KOPT-K1 (cell line): Measurements from ENCODE around the gene SOAT2.
"Not testable (repeated sequence)": the region's sequence is repeated elsewhere in the genome, so short reads cannot be mapped to it uniquely, and the experiment has no call there.

ENCODE experiments used
- H3K27ac ChIP-seq: fragments of 200-600 bp; sonication (generic); 2 replicates; pipeline ENCODE4 v1.5.1; 2016; ENCODE audit warnings: antibody characterized with exemption, mild to moderate bottlenecking, low read depth, low read length; ENCODE audit not compliant: poor library complexity, severe bottlenecking
- H3K36me3 ChIP-seq: fragments of 200-600 bp; sonication (generic); 2 replicates; pipeline ENCODE4 v1.5.1; 2017; ENCODE audit warnings: antibody characterized with exemption, mild to moderate bottlenecking, low read length, moderate library complexity; ENCODE audit not compliant: insufficient read depth
- H3K9me3 ChIP-seq: fragments of 200-600 bp; sonication (generic); 2 replicates; pipeline ENCODE4 v1.5.1; 2017; ENCODE audit warnings: antibody characterized with exemption, low read length, mild to moderate bottlenecking; ENCODE audit not compliant: insufficient read depth, poor library complexity, severe bottlenecking

Gene SOAT2

DNA sequence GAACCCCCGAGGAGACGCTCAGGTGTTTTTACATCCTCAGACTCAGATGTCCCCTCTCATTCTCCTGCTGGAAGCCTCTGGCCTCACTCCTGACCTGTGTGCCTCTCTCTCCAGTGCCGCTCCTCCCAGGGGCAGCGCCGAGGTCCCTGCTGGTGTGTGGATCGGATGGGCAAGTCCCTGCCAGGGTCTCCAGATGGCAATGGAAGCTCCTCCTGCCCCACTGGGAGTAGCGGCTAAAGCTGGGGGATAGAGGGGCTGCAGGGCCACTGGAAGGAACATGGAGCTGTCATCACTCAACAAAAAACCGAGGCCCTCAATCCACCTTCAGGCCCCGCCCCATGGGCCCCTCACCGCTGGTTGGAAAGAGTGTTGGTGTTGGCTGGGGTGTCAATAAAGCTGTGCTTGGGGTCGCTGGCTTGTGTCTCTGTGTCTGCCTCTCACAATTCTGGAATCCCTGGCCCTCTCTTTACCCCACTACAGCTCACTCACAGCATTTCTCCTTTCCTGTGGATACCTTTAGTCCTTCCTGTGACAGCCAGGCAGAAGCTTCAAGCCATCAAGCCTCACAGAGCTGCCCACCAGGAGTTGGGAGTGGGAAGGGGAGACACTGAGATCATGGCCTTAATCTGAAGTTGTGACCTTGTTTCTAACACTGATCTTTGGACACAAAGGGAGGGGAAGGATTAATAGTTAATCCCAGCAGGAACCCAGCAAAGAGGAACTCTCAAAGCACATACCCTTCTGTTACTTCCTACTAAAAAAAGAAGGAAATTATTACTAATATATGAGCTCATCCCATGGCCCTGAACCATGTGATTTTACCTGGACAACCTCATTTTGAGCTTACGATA is 1.1 kb upstream of the SOAT2 start:
- Histone ChIP-seq H3K36me3 (peaks cover 12% of the 10 kb centered on the region; the same call in 1 of the 2 replicates), H3K9me3 (no peaks in the 10 kb centered on the region), H3K27ac (peak overlapping the region; percentile 88)

- Histone ChIP-seq H3K27ac (peak overlapping the region; percentile 88), H3K9me3 (no peaks in the 10 kb centered on the region), H3K36me3 (peaks cover 12% of the 10 kb centered on the region; the same call in 1 of the 2 replicates)
Measured at GRCh38 chr12:53103860-53104305, 597 bp downstream of the SOAT2 start.

DNA sequence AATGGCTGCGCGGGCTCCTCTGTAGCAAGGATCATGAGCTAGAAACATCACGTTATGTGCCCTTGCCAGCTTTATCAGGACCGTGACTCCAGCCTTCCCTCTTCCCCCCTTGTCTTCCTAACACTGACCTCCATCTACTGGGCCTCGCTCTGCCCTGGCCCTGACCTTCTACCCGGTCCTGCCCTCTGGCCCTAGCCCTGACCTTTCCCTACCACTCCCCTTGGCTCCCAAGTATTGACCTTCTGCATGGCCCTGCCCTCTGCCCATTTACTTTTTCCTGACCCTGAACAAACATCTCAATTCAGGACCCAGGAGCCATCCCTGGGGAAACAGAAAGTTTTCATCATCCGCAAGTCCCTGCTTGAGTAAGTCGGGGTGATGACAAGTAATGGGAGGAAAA is 2.0 kb downstream of the SOAT2 start:
- Histone ChIP-seq H3K27ac (peak overlapping the region; percentile 88), H3K9me3 (no peaks in the 10 kb centered on the region), H3K36me3 (peaks cover 12% of the 10 kb centered on the region; the same call in 1 of the 2 replicates)

GRCh38 chr12:53105712-53106439 is 2.6 kb downstream of the SOAT2 start:
- H3K9me3 ChIP-seq = no peaks in the 10 kb centered on the region
- peak overlapping the region; percentile 88 for H3K27ac ChIP-seq

GRCh38 chr12:53107122-53107521 is 3.8 kb downstream of the SOAT2 start:
- Histone ChIP-seq H3K27ac (no peak overlapping the region), H3K9me3 (no peaks in the 10 kb centered on the region), H3K36me3 (peaks cover 12% of the 10 kb centered on the region; the same call in 1 of the 2 replicates)

More at GRCh38 chr12:53105712-53106439, 2.6 kb downstream of the SOAT2 start:
- H3K36me3 ChIP-seq = peaks cover 12% of the 10 kb centered on the region; the same call in 1 of the 2 replicates

GRCh38 chr12:53112431-53112830 is 9.1 kb downstream of the SOAT2 start:
- H3K36me3 ChIP-seq = 0 out of 2 replicates have a peak, but pooled peaks cover 11% of the 10 kb centered on the region
- H3K9me3 ChIP-seq, H3K27ac ChIP-seq: not testable (repeated sequence)

GRCh38 chr12:53113136-53113705 is 9.9 kb downstream of the SOAT2 start:
- no peaks in the 10 kb centered on the region for H3K9me3 ChIP-seq
- H3K27ac ChIP-seq = no peak overlapping the region
- 0 out of 2 replicates have a peak, but pooled peaks cover 11% of the 10 kb centered on the region for H3K36me3 ChIP-seq

DNA sequence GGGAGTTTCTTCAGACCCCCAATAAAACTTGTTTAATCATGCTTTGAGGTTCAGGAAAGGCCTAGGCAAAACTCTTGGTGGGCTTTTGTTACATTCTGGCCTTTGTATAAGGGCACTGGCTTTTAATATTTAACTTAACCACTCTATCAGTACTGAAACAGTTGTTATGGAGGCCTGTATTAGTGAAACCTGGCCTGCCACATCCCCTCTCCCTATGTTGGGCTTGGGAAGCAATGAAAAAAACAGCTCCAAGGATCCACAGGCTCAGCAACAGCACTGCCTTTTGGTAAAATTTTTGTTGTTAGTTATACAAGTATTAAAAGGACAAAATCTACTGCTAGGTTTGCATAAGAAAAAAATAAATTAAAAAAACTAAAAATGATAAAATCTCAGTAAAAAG is 10.7 kb downstream of the SOAT2 start:
- H3K27ac ChIP-seq = no peak overlapping the region
- H3K9me3 ChIP-seq = no peaks in the 10 kb centered on the region
- H3K36me3 ChIP-seq = peaks cover 11% of the 10 kb centered on the region; the same call in 1 of the 2 replicates

DNA sequence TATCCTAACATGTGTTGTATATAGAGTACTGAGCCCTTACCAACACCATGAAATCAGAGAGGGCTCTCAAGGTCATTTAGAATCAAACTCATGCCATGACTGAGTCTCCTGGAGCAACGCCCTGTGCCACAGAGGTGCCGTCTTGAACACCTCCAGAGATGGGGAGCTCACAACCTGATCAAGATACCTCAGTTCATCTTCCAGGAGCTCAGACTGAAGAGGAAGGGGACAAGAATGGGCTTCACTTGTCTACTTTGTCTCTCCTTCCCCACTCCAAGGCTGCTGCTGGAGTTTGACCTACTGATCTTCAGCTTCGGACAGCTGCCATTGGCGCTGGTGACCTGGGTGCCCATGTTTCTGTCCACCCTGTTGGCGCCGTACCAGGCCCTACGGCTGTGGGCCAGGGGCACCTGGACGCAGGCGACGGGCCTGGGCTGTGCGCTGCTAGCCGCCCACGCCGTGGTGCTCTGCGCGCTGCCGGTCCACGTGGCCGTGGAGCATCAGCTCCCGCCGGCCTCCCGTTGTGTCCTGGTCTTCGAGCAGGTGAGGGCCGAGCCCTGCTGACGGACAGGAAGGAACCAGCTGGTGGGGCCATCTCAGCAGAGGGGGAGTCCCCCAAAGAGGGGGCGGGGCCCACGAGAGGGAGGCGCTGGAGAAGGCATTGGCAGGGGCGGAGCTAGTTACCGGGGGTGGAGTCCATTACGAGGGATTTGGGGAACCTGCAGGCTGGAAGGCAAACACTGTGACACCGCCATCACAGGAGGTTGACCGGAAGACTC is 12.0 kb downstream of the SOAT2 start:
- Histone ChIP-seq H3K27ac (no peak overlapping the region), H3K36me3 (peaks cover 16% of the 10 kb centered on the region; the same call in 1 of the 2 replicates)

GRCh38 chr12:53115891-53116648 is 12.8 kb downstream of the SOAT2 start:
- Histone ChIP-seq H3K9me3 (no peaks in the 10 kb centered on the region), H3K36me3 (peaks cover 16% of the 10 kb centered on the region; the same call in 1 of the 2 replicates), H3K27ac (no peak overlapping the region)

More for the DNA sequence above, 12.0 kb downstream of the SOAT2 start:
- no peaks in the 10 kb centered on the region for H3K9me3 ChIP-seq

DNA sequence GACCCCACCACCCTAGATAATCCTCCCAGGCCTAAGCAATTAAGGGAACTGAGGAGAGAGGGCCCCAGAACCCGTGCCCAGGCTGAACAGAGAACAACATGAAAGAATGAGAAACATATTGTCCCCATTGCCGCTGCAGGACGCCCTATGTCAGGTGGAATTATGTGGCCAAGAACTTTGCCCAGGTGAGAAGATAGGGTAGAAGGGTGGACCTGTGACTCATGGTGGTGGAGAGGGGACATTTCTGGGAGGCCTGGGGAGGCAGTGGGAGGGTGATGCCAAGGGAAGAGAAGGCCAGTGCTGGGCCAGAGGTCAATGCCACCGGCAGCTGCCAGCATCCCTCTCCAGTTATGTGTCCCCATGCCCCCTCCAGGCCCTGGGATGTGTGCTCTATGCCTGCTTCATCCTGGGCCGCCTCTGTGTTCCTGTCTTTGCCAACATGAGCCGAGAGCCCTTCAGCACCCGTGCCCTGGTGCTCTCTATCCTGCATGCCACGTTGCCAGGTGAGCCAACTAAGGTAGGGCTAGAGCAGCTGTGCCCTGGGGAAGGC is 15.5 kb downstream of the SOAT2 start:
- no peak overlapping the region for H3K27ac ChIP-seq
- H3K9me3 ChIP-seq = no peaks in the 10 kb centered on the region
- peaks cover 18% of the 10 kb centered on the region; the same call in 1 of the 2 replicates for H3K36me3 ChIP-seq

DNA sequence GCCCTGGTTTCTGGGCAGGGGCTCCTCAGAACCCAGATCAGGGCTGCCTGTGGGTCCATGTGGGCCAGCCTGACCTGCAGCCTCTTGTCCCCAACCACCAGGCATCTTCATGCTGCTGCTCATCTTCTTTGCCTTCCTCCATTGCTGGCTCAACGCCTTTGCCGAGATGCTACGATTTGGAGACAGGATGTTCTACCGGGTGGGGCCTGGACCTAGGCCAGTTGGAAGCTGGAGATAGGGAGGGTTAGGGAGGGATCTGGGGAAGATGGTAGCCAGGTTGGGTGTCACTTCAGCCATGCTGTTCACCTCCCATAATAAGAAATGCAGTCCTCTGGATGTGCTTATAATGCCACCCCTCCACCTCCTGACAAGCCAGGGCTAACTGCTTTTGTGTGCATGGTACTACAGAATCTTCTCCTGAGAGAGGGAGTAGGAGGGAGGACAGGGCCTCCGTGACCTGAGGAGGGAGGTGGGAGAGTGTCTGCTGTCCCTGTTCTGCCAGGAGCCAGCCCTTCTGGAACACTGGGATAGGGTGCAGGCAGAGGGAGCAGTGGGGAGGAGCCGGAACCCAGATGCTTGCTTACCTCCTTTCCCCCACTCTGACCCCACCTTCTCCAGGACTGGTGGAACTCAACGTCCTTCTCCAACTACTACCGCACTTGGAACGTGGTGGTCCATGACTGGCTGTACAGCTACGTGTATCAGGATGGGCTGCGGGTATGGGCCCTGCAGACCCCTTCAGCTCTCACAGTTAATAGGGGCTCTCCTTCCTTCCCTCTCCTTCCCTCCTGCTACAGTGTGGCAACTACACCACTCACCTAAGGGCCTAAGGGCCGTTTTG is 17.6 kb downstream of the SOAT2 start:
- no peak overlapping the region for H3K27ac ChIP-seq
- H3K9me3 ChIP-seq = no peaks in the 10 kb centered on the region
- H3K36me3 ChIP-seq = peaks cover 14% of the 10 kb centered on the region; the same call in 1 of the 2 replicates

DNA sequence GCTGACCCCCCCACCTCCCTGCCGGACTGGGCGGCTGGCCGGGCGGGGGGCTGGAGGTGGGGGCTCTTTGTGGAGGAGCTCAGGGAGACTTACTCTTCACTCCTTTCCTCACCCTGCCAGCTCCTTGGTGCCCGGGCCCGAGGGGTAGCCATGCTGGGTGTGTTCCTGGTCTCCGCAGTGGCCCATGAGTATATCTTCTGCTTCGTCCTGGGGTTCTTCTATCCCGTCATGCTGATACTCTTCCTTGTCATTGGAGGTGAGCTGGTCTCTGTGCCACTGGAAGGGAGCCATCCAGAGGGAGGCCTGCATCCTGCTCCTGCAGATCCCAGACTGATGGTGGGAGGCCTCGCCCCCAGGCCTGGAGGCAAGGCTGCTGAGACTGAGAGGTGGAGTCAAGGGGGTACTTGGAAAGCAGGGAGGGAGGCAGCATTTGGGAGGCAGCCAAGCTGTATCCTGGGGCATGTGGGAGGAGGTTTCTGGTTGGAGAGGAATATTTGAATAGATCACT is 19.7 kb downstream of the SOAT2 start:
- no peak overlapping the region for H3K27ac ChIP-seq
- peaks cover 11% of the 10 kb centered on the region; the same call in 1 of the 2 replicates for H3K36me3 ChIP-seq
- no peaks in the 10 kb centered on the region for H3K9me3 ChIP-seq
